ENCODE data around the gene COL12A1.

Gene COL12A1

GRCh38 chr6:75154973-75155372 lies 50.9 kb downstream of the COL12A1 start:
- TF ChIP-seq GATA3 (IDR thresholded peaks at IDR 0.05; ENCODE audit: low read depth, low read length), result no peak
- no peak for TF ChIP-seq GATA2 (IDR thresholded peaks at IDR 0.05; ENCODE audit: low read depth, low read length)

GRCh38 chr6:75150685-75151412 lies 55.0 kb downstream of the COL12A1 start:
- TF ChIP-seq GATA3 (IDR thresholded peaks at IDR 0.05; ENCODE audit: low read depth, low read length) (no peak), GATA2 (IDR thresholded peaks at IDR 0.05; ENCODE audit: low read depth, low read length) (no peak)

- TF ChIP-seq GATA3 (IDR thresholded peaks at IDR 0.05; ENCODE audit: low read depth, low read length) (no peak), GATA2 (IDR thresholded peaks at IDR 0.05; ENCODE audit: low read depth, low read length) (no peak)
These were observed 56.2 kb downstream of the COL12A1 start for GRCh38 chr6:75149696-75150095.

GRCh38 chr6:75149240-75149639 lies 56.6 kb downstream of the COL12A1 start:
- TF ChIP-seq GATA2 (IDR thresholded peaks at IDR 0.05; ENCODE audit: low read depth, low read length) (no peak), GATA3 (IDR thresholded peaks at IDR 0.05; ENCODE audit: low read depth, low read length) (no peak)

- TF ChIP-seq GATA3 (IDR thresholded peaks at IDR 0.05; ENCODE audit: low read depth, low read length) (no peak), GATA2 (IDR thresholded peaks at IDR 0.05; ENCODE audit: low read depth, low read length) (no peak)
These were observed 58.3 kb downstream of the COL12A1 start for GRCh38 chr6:75147512-75147911.

- no peak for TF ChIP-seq GATA3 (IDR thresholded peaks at IDR 0.05; ENCODE audit: low read depth, low read length)
- TF ChIP-seq GATA2 (IDR thresholded peaks at IDR 0.05; ENCODE audit: low read depth, low read length), result no peak
These were observed 59.9 kb downstream of the COL12A1 start for GRCh38 chr6:75145976-75146375.

GRCh38 chr6:75145211-75145610 lies 60.6 kb downstream of the COL12A1 start:
- TF ChIP-seq GATA2 (IDR thresholded peaks at IDR 0.05; ENCODE audit: low read depth, low read length) (no peak), GATA3 (IDR thresholded peaks at IDR 0.05; ENCODE audit: low read depth, low read length) (no peak)

- no peak for TF ChIP-seq GATA2 (IDR thresholded peaks at IDR 0.05; ENCODE audit: low read depth, low read length)
- TF ChIP-seq GATA3 (IDR thresholded peaks at IDR 0.05; ENCODE audit: low read depth, low read length), result no peak
These were observed 61.5 kb downstream of the COL12A1 start for GRCh38 chr6:75144386-75144785.

- TF ChIP-seq GATA3 (IDR thresholded peaks at IDR 0.05; ENCODE audit: low read depth, low read length) (no peak), GATA2 (IDR thresholded peaks at IDR 0.05; ENCODE audit: low read depth, low read length) (no peak)
These were observed 62.7 kb downstream of the COL12A1 start for GRCh38 chr6:75143191-75143590.

GRCh38 chr6:75142721-75143120 lies 63.1 kb downstream of the COL12A1 start:
- no peak for TF ChIP-seq GATA2 (IDR thresholded peaks at IDR 0.05; ENCODE audit: low read depth, low read length)
- no peak for TF ChIP-seq GATA3 (IDR thresholded peaks at IDR 0.05; ENCODE audit: low read depth, low read length)

GRCh38 chr6:75135876-75136275 lies 70.0 kb downstream of the COL12A1 start:
- no peak for TF ChIP-seq GATA3 (IDR thresholded peaks at IDR 0.05; ENCODE audit: low read depth, low read length)
- no peak for TF ChIP-seq GATA2 (IDR thresholded peaks at IDR 0.05; ENCODE audit: low read depth, low read length)

GRCh38 chr6:75135450-75135849 lies 70.4 kb downstream of the COL12A1 start:
- TF ChIP-seq GATA2 (IDR thresholded peaks at IDR 0.05; ENCODE audit: low read depth, low read length), result no peak
- no peak for TF ChIP-seq GATA3 (IDR thresholded peaks at IDR 0.05; ENCODE audit: low read depth, low read length)

GRCh38 chr6:75130784-75131183 lies 75.1 kb downstream of the COL12A1 start:
- no peak for TF ChIP-seq GATA3 (IDR thresholded peaks at IDR 0.05; ENCODE audit: low read depth, low read length)
- TF ChIP-seq GATA2 (IDR thresholded peaks at IDR 0.05; ENCODE audit: low read depth, low read length), result no peak

- TF ChIP-seq GATA3 (IDR thresholded peaks at IDR 0.05; ENCODE audit: low read depth, low read length), result no peak
- TF ChIP-seq GATA2 (IDR thresholded peaks at IDR 0.05; ENCODE audit: low read depth, low read length), result no peak
These were observed 76.8 kb downstream of the COL12A1 start for GRCh38 chr6:75128878-75129570.

- TF ChIP-seq GATA3 (IDR thresholded peaks at IDR 0.05; ENCODE audit: low read depth, low read length), result no peak
- no peak for TF ChIP-seq GATA2 (IDR thresholded peaks at IDR 0.05; ENCODE audit: low read depth, low read length)
These were observed 79.3 kb downstream of the COL12A1 start for GRCh38 chr6:75126518-75126917.

Measured in SH-SY5Y (cell line).